Lung (tissue), 12 donors: Measurements from ENCODE around the gene TMEM92. TPM values are rescaled to one million over a fixed set of nuclear protein-coding genes. Genes with fewer than 3 reads are reported as not detected.

ENCODE experiments used
- ATAC-seq: fragments of 200-7000 bp; cut with Tn5 transposase; one replicate; pipeline ENCODE4 v1.9.1; 2020; ENCODE audit warnings: moderate number of reproducible peaks; ENCODE audit not compliant: insufficient read depth, low FRiP score
- DNase-seq, 3 donors: peaks; one replicate each; pipeline ENCODE4 v3.0.0-alpha.2; 2013 to 2017
- H3K27ac ChIP-seq, 2 donors: one replicate each; pipeline ENCODE4 v1.5.1; 2013; ENCODE audit warnings: mild to moderate bottlenecking in 2 of 2, moderate library complexity in 2 of 2, control low read depth in 1 of 2, inconsistent platforms in 1 of 2, low read depth in 1 of 2, low read length in 1 of 2
- H3K27me3 ChIP-seq, 3 donors: one replicate each; pipeline ENCODE4 v1.5.1; 2013; ENCODE audit warnings: low read length in 2 of 3; ENCODE audit not compliant: control insufficient read depth in 3 of 3, insufficient read depth in 3 of 3
- H3K36me3 ChIP-seq, 4 donors: one replicate each; pipeline ENCODE4 v1.5.1; 2013; ENCODE audit warnings: low read length in 4 of 4, mild to moderate bottlenecking in 1 of 4, moderate library complexity in 1 of 4; ENCODE audit not compliant: control insufficient read depth in 4 of 4, insufficient read depth in 4 of 4
- H3K4me1 ChIP-seq, 5 donors: one replicate each; pipeline ENCODE4 v1.5.1; 2013; ENCODE audit warnings: low read length in 5 of 5, mild to moderate bottlenecking in 2 of 5, moderate library complexity in 1 of 5; ENCODE audit not compliant: control insufficient read depth in 5 of 5, insufficient read depth in 5 of 5
- H3K4me3 ChIP-seq: one replicate; pipeline ENCODE4 v1.5.1; 2013; ENCODE audit warnings: mild to moderate bottlenecking, control low read depth, moderate library complexity
- H3K9ac ChIP-seq, 2 donors: one replicate each; pipeline ENCODE4 v1.5.1; 2013; ENCODE audit warnings: low read length in 2 of 2, control low read depth in 1 of 2; ENCODE audit not compliant: insufficient read depth in 1 of 2
- H3K9me3 ChIP-seq, 4 donors: one replicate each; pipeline ENCODE4 v1.5.1; 2013; ENCODE audit warnings: low read length in 3 of 4, mild to moderate bottlenecking in 1 of 4, moderate library complexity in 1 of 4; ENCODE audit not compliant: control insufficient read depth in 4 of 4, insufficient read depth in 3 of 4
- WGBS, 2 donors: extraction: QIAGEN DNeasy Blood & Tissue Kit; methylation state at CpG; one replicate each; pipeline ENCODE4 v1.1.7; 2013; 5-methylcytosine and 5-hydroxymethylcytosine counted together
- polyA plus RNA-seq, 2 donors: library from polyadenylated mRNA; stranded (reverse); fragments of 200-250 nt; gene quantifications; one replicate each; pipeline ENCODE4 v1.2.1, GENCODE V29; 2013
- total RNA-seq, 2 donors: library from RNA; depleted of rRNA in 1 of 2; stranded (reverse); fragments of >200 nt in 1 of 2; gene quantifications; one replicate each; pipeline ENCODE4 v1.2.1, GENCODE V29; 2014 to 2021
- TF ChIP-seq, protein P1 (sequence below): IDR thresholded peaks from 2 replicates; pipeline ENCODE4 v1.5.1; 2012; ENCODE audit warnings: mild to moderate bottlenecking; ENCODE audit errors: control extremely low read depth, extremely low read depth
- donor health status: control.
- donor health status: control.
- donor health status: Bipolar disorder and iron deficiency.
- donor health status: healthy.
- donor health status: DM: yes; HTN: yes; CAD: no.

The TMEM92 gene
- total and polyA plus RNA-seq, 4 donors = 0.63 to 8.0 (median 5.9) TPM

DNA sequence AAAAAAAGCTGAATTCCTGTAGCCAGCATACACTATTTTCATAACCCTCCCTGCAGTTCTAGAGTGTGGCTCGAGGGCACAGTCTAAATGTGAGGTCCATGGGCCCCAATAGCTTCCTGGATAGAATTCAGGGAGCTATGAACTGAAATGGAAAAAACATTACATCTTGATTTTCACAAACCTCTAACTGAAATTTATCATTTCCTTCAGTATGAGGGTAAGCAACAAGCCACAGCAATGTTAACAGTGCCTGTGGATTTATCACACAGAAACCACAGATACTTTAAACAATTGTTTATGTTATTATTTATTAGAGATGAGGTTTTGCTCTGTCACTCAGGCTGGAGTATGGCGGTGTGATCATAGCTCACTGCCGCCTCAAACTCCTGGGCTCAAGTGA, 18.2 kb downstream of the TMEM92 start:
- 84 to 88% methylated on average over 3 of the region's 3 CpGs for WGBS, 2 donors
- no peak overlapping the region for H3K9ac ChIP-seq
- H3K27me3 ChIP-seq = no peaks in the 10 kb centered on the region
- TF ChIP-seq, protein P1, sequence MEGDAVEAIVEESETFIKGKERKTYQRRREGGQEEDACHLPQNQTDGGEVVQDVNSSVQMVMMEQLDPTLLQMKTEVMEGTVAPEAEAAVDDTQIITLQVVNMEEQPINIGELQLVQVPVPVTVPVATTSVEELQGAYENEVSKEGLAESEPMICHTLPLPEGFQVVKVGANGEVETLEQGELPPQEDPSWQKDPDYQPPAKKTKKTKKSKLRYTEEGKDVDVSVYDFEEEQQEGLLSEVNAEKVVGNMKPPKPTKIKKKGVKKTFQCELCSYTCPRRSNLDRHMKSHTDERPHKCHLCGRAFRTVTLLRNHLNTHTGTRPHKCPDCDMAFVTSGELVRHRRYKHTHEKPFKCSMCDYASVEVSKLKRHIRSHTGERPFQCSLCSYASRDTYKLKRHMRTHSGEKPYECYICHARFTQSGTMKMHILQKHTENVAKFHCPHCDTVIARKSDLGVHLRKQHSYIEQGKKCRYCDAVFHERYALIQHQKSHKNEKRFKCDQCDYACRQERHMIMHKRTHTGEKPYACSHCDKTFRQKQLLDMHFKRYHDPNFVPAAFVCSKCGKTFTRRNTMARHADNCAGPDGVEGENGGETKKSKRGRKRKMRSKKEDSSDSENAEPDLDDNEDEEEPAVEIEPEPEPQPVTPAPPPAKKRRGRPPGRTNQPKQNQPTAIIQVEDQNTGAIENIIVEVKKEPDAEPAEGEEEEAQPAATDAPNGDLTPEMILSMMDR = no peak
- no peak overlapping the region for H3K4me3 ChIP-seq
- no peaks in the 10 kb centered on the region for H3K36me3 ChIP-seq
- peaks cover 0 to 16% (median 7%) of the 10 kb centered on the region in 5 donors for H3K4me1 ChIP-seq
- ATAC-seq (no peak), DNase-seq (no peak)
- H3K27ac ChIP-seq = no peak overlapping the region
- no peaks in the 10 kb centered on the region for H3K9me3 ChIP-seq

DNA sequence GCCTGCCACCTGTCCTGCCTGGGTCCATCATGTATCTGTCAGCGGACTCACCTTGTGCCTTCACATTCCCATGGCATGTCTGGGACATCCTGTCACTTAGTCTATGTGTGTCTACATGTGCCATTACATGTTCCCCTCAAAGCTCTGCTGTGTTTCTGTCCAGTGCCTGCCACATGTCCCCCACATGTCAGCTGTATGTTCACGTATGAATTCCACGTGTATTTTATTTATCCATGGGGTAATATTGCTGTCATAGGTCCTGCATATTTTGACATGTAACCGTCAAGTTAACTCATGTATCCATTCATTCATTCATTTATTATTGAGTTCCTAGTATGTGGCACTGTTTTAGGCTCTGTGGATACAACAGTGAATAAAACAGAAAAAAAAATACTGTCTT, 20.8 kb downstream of the TMEM92 start:
- H3K9ac ChIP-seq = no peak overlapping the region
- no peak overlapping the region for H3K4me3 ChIP-seq
- no peaks in the 10 kb centered on the region for H3K9me3 ChIP-seq
- ATAC-seq = no peak
- WGBS, 2 donors = 68 to 80% methylated on average over 4 of the region's 4 CpGs
- no peak overlapping the region for H3K27ac ChIP-seq
- DNase-seq = no peak
- H3K4me1 ChIP-seq = peaks cover 0 to 6% (median 2%) of the 10 kb centered on the region in 5 donors
- no peaks in the 10 kb centered on the region for H3K36me3 ChIP-seq
- TF ChIP-seq, protein P1 = no peak
- no peaks in the 10 kb centered on the region for H3K27me3 ChIP-seq

DNA sequence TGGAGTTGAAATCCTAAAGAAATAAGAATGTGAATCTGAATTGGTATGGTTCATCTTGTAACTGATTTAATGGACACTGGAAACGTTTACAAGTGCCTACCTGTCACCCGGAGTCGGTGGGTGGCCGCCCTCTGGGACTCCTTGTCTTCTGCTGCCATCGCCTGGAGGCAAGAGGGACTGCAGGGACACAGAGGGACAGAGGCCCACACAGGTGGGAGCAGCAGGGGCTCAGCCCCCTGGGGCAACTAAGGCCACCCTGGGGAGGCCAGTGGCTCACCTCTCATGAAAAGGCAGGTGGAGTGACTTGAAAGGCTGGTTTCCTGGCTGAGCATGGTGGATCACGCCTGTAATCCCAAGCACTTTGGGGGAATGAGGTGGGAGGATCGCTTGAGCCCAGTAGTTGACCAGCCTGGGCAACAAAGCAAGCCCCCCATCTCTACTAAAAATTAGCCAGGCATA, 23.2 kb downstream of the TMEM92 start:
- 14 to 26% methylated on average over 7 of the region's 7 CpGs for WGBS, 2 donors
- DNase-seq (peak; percentile 54 to 78 (median 64)), ATAC-seq (peak; percentile 85)
- no peak overlapping the region for H3K27ac ChIP-seq
- no peak overlapping the region for H3K4me3 ChIP-seq
- no peak overlapping the region for H3K9ac ChIP-seq
- no peaks in the 10 kb centered on the region for H3K9me3 ChIP-seq
- no peaks in the 10 kb centered on the region for H3K27me3 ChIP-seq
- H3K36me3 ChIP-seq = no peaks in the 10 kb centered on the region
- H3K4me1 ChIP-seq = no peaks in the 10 kb centered on the region
- TF ChIP-seq, protein P1 = peak; percentile 91

DNA sequence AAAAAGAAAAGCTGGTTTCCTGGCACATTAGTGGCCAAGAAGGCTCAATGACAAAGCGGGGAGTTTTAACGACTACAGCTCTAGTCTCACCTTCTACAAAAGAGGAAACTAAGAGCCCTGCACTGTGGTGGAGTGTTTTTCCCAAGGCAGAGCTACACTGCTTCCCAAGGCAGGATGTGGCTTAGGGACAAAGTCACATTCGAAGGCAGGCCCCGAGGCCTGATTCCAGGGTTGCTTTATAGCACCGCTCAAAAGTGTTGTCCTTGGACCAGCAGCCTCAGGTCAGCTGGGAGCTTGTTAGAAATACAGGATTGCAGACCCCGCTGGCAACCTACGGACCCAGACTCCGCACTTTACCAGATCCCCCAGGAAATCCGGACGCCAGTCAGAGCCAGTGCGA, 23.8 kb downstream of the TMEM92 start:
- no peak overlapping the region for H3K4me3 ChIP-seq
- ATAC-seq (no peak), DNase-seq (no peak)
- TF ChIP-seq, protein P1 = no peak
- H3K27ac ChIP-seq = no peak overlapping the region
- H3K27me3 ChIP-seq = no peaks in the 10 kb centered on the region
- H3K4me1 ChIP-seq = no peaks in the 10 kb centered on the region
- WGBS, 2 donors = 68 to 70% methylated on average over 11 of the region's 11 CpGs
- H3K9me3 ChIP-seq = no peaks in the 10 kb centered on the region
- no peak overlapping the region for H3K9ac ChIP-seq
- H3K36me3 ChIP-seq = no peaks in the 10 kb centered on the region
